Measurements from ENCODE around the gene PHLPP1.

Gene PHLPP1

DNA sequence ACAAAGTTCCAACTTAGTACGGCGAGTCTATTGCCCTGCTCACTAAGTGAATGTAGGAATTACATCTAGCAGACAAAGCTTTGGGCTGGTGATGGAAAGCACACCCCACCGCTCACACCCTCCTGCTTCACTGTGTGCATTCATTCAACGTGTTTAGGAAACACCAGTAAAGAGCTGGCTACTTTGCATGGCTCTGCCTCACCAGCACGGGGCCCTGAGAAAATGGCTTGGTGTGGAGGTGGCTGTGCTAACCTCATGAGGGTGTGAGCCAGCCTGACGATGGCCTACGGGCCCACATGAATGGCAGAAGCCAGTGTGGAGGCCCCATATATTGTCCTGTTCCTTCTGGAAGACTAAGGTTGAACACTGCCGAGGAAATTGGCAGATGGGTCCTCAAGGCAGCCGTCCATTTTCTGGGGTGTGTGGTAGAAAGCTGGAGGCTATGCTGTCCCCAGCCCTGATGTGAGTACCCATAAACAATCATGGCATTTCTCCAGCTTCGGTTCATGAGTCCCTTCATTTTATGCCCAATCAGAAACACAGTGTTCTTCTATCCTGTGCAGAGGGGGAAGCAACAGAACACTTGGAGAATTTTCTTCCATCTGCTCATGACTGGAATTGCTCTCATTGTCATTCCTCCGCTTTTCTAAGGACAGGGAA, 269.4 kb downstream of the PHLPP1 start:
- DNase-seq (ENCODE audit: low read depth), result no peak
- TF ChIP-seq POLR2A (IDR thresholded peaks at IDR 0.05; ENCODE audit: extremely low read depth, insufficient read length), result no peak
- TF ChIP-seq, protein P1, sequence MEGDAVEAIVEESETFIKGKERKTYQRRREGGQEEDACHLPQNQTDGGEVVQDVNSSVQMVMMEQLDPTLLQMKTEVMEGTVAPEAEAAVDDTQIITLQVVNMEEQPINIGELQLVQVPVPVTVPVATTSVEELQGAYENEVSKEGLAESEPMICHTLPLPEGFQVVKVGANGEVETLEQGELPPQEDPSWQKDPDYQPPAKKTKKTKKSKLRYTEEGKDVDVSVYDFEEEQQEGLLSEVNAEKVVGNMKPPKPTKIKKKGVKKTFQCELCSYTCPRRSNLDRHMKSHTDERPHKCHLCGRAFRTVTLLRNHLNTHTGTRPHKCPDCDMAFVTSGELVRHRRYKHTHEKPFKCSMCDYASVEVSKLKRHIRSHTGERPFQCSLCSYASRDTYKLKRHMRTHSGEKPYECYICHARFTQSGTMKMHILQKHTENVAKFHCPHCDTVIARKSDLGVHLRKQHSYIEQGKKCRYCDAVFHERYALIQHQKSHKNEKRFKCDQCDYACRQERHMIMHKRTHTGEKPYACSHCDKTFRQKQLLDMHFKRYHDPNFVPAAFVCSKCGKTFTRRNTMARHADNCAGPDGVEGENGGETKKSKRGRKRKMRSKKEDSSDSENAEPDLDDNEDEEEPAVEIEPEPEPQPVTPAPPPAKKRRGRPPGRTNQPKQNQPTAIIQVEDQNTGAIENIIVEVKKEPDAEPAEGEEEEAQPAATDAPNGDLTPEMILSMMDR (IDR thresholded peaks at IDR 0.05; ENCODE audit: low read depth, low read length), result no peak
- no peak for TF ChIP-seq MYC (IDR thresholded peaks at IDR 0.05; ENCODE audit: low read depth, low read length)
- TF ChIP-seq, protein P2, sequence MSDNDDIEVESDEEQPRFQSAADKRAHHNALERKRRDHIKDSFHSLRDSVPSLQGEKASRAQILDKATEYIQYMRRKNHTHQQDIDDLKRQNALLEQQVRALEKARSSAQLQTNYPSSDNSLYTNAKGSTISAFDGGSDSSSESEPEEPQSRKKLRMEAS (IDR thresholded peaks at IDR 0.05; ENCODE audit: low read depth, low read length), result no peak
- H3K4me3 ChIP-seq (ENCODE audit: low read depth, low read length), result no peak overlapping the region

DNA sequence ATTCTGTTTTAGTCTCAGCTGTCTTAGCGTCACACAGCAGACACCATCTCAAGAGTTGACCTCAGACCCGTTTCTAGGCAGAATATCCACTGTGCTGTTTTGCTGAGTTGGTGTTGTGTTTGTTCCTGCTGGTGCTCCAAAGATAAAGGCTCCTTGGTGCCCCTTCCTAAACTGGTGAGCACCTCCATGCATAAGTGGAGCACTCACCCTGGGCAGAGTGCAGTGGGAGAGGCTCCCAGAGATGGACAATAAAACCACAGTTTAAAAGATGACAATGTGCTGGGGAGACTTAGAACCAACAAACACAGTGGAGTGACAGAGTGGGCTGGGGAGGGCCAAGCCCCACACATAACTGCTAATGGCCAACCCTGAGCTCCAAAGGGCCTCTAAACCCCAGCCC, 271.1 kb downstream of the PHLPP1 start:
- H3K4me3 ChIP-seq (ENCODE audit: low read depth, low read length), result no peak overlapping the region
- TF ChIP-seq, protein P1 (IDR thresholded peaks at IDR 0.05; ENCODE audit: low read depth, low read length), result no peak
- TF ChIP-seq MYC (IDR thresholded peaks at IDR 0.05; ENCODE audit: low read depth, low read length) (no peak), POLR2A (IDR thresholded peaks at IDR 0.05; ENCODE audit: extremely low read depth, insufficient read length) (no peak)
- no peak for DNase-seq (ENCODE audit: low read depth)

DNA sequence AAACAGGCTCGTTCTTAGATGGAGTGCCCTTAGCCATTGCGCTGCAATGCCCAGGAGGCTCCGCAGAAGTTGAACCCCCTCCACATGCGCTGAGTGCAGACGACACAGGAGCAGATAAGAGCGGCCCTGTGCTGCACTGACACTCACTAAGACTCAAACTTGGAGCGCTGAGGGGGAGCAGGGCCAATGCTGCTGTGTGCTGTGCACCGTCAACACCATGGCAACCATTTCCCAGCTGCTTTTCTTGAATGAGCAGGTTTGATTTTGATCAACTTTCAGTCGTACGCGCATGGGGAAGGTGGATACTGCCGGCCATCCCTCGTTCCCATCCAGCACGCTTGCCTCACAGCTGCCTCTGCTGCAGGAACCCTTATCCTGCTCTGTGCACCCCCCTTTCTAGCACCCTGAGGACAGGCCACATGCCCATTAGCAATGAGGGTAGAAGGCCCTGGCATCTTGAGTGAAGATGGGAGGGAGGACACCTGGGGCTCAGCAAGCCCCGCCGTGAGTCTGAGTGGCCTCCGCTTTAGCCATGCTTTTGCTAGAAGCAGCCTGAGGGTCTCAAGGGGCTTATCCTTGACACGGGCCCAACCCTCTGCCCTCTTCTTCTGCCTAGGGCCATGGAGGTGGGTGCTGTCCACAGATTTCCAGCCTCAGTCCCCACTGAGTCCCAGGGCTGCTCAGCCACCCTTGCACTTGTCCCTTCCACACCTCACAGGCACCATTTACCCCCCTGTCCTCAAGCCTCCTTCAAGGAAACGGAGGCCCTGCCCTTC, 271.9 kb downstream of the PHLPP1 start:
- no peak overlapping the region for H3K4me3 ChIP-seq (ENCODE audit: low read depth, low read length)
- TF ChIP-seq MYC (IDR thresholded peaks at IDR 0.05; ENCODE audit: low read depth, low read length) (no peak), POLR2A (IDR thresholded peaks at IDR 0.05; ENCODE audit: extremely low read depth, insufficient read length) (no peak)
- TF ChIP-seq, protein P1 (IDR thresholded peaks at IDR 0.05; ENCODE audit: low read depth, low read length), result no peak
- TF ChIP-seq, protein P2 (IDR thresholded peaks at IDR 0.05; ENCODE audit: low read depth, low read length), result no peak
- DNase-seq (ENCODE audit: low read depth), result no peak

DNA sequence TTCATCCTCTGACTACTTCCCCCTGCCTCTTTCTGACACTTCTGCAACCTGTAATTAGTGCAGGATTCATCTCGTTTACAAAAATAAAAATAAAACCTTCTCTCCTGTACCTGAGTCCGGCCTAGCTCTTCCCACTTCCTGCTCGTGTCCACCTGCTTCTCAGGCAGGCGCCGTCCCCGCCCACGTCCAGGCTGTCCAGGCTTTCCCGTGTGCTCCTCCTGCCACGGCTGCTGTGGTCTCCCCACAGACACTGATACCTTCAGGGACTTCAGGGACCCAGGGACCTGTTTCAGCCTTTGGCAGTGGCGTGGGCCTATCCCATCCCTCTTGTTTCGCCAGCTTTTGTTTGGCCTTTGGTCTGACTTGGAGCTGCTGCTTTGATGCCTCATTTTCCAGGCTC, 272.5 kb downstream of the PHLPP1 start:
- no peak overlapping the region for H3K4me3 ChIP-seq (ENCODE audit: low read depth, low read length)
- TF ChIP-seq POLR2A (IDR thresholded peaks at IDR 0.05; ENCODE audit: extremely low read depth, insufficient read length) (no peak), MYC (IDR thresholded peaks at IDR 0.05; ENCODE audit: low read depth, low read length) (no peak)
- TF ChIP-seq, protein P2 (IDR thresholded peaks at IDR 0.05; ENCODE audit: low read depth, low read length), result no peak
- TF ChIP-seq, protein P1 (IDR thresholded peaks at IDR 0.05; ENCODE audit: low read depth, low read length), result no peak
- no peak for DNase-seq (ENCODE audit: low read depth)

DNA sequence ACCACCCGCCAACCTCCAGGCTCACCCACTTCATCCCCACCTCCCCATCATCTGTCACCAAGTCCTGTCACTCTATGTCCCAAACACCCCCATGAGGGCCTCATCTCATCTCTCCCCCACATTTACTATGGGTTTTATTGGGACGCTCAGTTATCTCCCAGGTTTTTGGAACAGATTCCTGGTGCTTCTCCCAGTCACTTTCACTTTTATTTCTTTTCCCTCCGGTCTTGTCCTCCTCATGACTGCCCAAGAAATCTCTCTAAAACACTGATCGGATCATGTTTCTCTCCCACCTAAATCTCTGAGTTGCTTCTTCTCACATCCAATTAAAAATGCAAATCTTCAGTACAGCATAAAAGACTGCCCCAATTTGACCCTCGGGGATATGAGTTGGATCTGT, 273.1 kb downstream of the PHLPP1 start:
- DNase-seq (ENCODE audit: low read depth), result no peak
- H3K4me3 ChIP-seq (ENCODE audit: low read depth, low read length), result no peak overlapping the region
- TF ChIP-seq POLR2A (IDR thresholded peaks at IDR 0.05; ENCODE audit: extremely low read depth, insufficient read length) (no peak), MYC (IDR thresholded peaks at IDR 0.05; ENCODE audit: low read depth, low read length) (no peak)
- TF ChIP-seq, protein P2 (IDR thresholded peaks at IDR 0.05; ENCODE audit: low read depth, low read length), result no peak
- TF ChIP-seq, protein P1 (IDR thresholded peaks at IDR 0.05; ENCODE audit: low read depth, low read length), result no peak

All from NB4 (cell line).